ENCODE data around the gene HOXA5.

GRCh38 chr7:27168265-27168947 is 24.9 kb upstream of the HOXA5 start:
- TF ChIP-seq CTCF (IDR thresholded peaks at IDR 0.05), result no peak
- TF ChIP-seq POLR2A (IDR thresholded peaks at IDR 0.05), result no peak

Measured in heart left ventricle (tissue), 13 donors.